ENCODE results near the gene CLHC1.

The CLHC1 gene

DNA sequence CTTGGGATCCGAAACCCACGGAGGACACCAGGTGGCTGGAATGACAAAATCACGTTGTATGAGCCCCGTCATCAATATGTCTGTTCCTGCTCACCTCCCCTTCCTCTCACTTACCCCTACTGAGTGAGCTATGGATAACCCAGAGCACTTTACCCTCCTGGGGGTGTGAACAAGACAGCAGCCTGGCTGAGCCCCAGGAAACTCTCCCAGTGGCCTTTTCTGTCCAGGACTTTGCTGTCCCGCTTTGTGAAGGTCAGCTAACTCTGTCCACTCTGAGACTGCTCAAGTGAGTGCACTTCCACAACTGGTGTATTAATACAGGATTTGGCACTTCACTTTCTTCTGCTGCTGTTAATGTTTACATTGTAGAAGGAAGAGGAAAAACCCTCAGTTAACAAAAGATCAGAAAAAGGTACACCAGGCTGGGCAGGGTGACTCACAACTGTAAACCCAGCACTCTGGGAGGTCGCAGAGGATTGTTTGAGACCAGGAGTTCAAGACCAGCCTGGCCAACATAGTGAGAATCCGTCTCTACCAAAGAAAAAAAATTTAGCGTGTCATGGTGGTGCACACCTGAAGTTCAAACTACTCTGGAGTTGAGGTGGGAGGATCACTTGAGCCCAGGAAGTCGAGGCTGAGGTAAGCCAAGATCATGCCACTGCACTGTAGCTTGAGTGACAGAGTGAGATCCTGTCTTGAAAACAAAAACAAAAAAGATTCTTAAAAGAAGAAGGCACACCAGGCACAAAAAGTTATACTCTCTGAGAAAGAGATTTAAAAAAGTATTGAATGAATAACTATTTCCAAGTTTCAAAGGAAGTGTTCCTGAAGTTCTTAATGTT lies 90.3 kb downstream of the CLHC1 start:
- H3K23ac ChIP-seq (ENCODE audit: low read length) = no peak overlapping the region
- no peak overlapping the region for H4K91ac ChIP-seq (ENCODE audit: low read depth, low read length)
- H3K27me3 ChIP-seq (ENCODE audit: insufficient read depth, low read length) = no peaks in the 10 kb centered on the region
- H2BK120ac ChIP-seq (ENCODE audit: insufficient read depth, low read length, poor library complexity) = no peak overlapping the region
- H3K79me1 ChIP-seq (ENCODE audit: low read length) = no peaks in the 10 kb centered on the region
- H3K27ac ChIP-seq (ENCODE audit: low read depth, low read length) = no peak overlapping the region
- WGBS (ENCODE audit: extremely low coverage, insufficient coverage, insufficient read length) = no CpG with 5 or more reads among the region's 9 CpGs
- H3K36me3 ChIP-seq (ENCODE audit: control insufficient read depth in 1 of 2, insufficient read depth in 2 of 2, low read length in 2 of 2) = no peaks in the 10 kb centered on the region
- H4K12ac ChIP-seq (ENCODE audit: low read depth, low read length) = no peak overlapping the region
- no peak overlapping the region for H3K4ac ChIP-seq (ENCODE audit: low read depth, low read length)
- no peak overlapping the region for H3K14ac ChIP-seq (ENCODE audit: low read length)
- no peak overlapping the region for H3K18ac ChIP-seq (ENCODE audit: low read length)
- H2BK5ac ChIP-seq (ENCODE audit: low read depth, low read length, poor library complexity) = no peak overlapping the region
- H3K4me1 ChIP-seq (ENCODE audit: control insufficient read depth in 1 of 2, insufficient read depth in 2 of 2, low read length in 2 of 2) = peaks cover 4 to 8% of the 10 kb centered on the region in 2 experiments
- no peak overlapping the region for H3K4me3 ChIP-seq (ENCODE audit: low read depth, low read length)
- no peak overlapping the region for H3K4me2 ChIP-seq (ENCODE audit: low read length)
- peak in 1 of 2 donors; percentile 25 for DNase-seq
- no peak overlapping the region for H3K9ac ChIP-seq (ENCODE audit: low read length)
- H3K9me3 ChIP-seq (ENCODE audit: insufficient read depth, low read depth, low read length) = no peaks in the 10 kb centered on the region
- no peak overlapping the region for H2AFZ ChIP-seq (ENCODE audit: insufficient read depth, low read length, poor library complexity)
- no peak overlapping the region for H4K8ac ChIP-seq (ENCODE audit: low read depth, low read length)
- no peak overlapping the region for H2AK5ac ChIP-seq (ENCODE audit: low read length)
- H3K79me2 ChIP-seq (ENCODE audit: control insufficient read depth, insufficient read depth, low read length, poor library complexity) = no peaks in the 10 kb centered on the region
- no peak overlapping the region for H2BK12ac ChIP-seq (ENCODE audit: low read length)

DNA sequence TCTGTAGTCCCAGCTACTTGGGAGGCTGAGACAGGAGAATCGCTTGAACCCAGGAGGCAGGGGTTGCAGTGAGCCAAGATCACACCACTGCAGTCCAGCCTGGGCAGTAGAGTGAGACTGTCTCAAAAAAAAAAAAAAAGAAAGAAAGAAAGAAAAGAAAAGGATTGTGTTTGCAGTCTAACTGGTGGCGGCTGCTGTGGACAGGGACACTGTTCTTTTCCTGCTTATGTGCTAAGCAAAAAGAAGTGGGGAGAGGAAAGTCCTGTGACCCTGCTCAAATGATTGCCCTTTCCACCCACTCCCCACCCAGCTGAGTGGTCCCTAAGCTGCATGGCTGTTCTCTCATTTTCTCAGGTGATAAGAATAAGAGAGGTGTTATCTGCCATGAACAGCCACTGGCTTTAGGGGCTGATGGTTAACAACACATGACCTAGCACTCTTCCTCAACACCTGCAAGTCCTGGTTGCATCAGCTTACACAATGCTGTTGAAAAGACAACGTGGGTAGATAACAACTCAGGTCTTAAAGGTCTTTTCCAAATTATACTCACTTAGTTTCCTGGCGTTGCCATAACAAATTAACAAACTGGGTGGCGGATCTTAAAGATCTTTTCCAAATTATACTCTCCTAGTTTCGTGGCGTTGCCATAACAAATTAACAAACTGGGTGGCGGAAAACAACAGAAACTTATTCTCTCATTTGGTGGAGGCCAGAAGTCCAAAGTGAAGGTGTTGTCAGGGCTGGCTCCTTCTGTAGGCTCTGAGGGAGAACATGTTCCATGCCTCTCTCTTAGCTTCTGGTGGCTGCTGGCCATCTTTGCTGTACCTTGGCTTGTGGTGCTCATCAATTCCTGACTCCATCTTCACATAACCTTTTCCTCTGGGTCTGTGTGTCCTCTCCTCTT lies 91.5 kb downstream of the CLHC1 start:
- Histone ChIP-seq H3K23ac (ENCODE audit: low read length) (no peak overlapping the region), H3K27ac (ENCODE audit: low read depth, low read length) (no peak overlapping the region), H2BK120ac (ENCODE audit: insufficient read depth, low read length, poor library complexity) (no peak overlapping the region), H3K79me2 (ENCODE audit: control insufficient read depth, insufficient read depth, low read length, poor library complexity) (no peaks in the 10 kb centered on the region), H4K12ac (ENCODE audit: low read depth, low read length) (no peak overlapping the region), H3K4ac (ENCODE audit: low read depth, low read length) (no peak overlapping the region), H2AK5ac (ENCODE audit: low read length) (no peak overlapping the region), H3K14ac (ENCODE audit: low read length) (no peak overlapping the region), H2BK12ac (ENCODE audit: low read length) (no peak overlapping the region), H3K18ac (ENCODE audit: low read length) (no peak overlapping the region), H4K8ac (ENCODE audit: low read depth, low read length) (no peak overlapping the region), H3K9me3 (ENCODE audit: insufficient read depth, low read depth, low read length) (no peaks in the 10 kb centered on the region), H3K4me3 (ENCODE audit: low read depth, low read length) (no peak overlapping the region), H3K27me3 (ENCODE audit: insufficient read depth, low read length) (no peaks in the 10 kb centered on the region), H2AFZ (ENCODE audit: insufficient read depth, low read length, poor library complexity) (no peak overlapping the region), H3K4me1 (ENCODE audit: control insufficient read depth in 1 of 2, insufficient read depth in 2 of 2, low read length in 2 of 2) (peaks cover 5 to 8% of the 10 kb centered on the region in 2 experiments), H3K9ac (ENCODE audit: low read length) (no peak overlapping the region), H3K4me2 (ENCODE audit: low read length) (no peak overlapping the region), H4K91ac (ENCODE audit: low read depth, low read length) (no peak overlapping the region), H2BK5ac (ENCODE audit: low read depth, low read length, poor library complexity) (no peak overlapping the region), H3K79me1 (ENCODE audit: low read length) (no peaks in the 10 kb centered on the region), H3K36me3 (ENCODE audit: control insufficient read depth in 1 of 2, insufficient read depth in 2 of 2, low read length in 2 of 2) (no peaks in the 10 kb centered on the region)
- no CpG with 5 or more reads among the region's 8 CpGs for WGBS (ENCODE audit: extremely low coverage, insufficient coverage, insufficient read length)
- DNase-seq = peak; percentile 72 to 93

DNA sequence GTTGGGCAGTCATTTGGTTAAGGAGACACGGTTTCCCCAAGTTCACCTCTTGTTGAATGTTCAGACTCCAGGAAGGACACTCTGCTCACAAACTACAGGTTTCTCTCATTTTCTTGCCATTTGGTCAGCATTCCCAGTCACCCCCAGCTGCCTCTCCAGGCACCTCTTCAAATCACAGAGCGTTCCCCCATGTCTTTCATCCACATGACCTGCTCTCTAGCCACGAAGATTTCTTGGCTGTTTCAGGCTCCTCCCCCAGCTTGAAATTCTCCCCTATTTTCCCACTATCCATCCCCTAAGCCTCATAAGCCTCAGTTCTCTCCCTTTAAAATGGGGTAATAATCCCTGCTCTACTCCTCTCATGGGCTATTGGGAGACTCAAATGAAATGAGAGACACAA lies 92.8 kb downstream of the CLHC1 start:
- H3K4me1 ChIP-seq (ENCODE audit: control insufficient read depth in 1 of 2, insufficient read depth in 2 of 2, low read length in 2 of 2) = peaks cover 5 to 8% of the 10 kb centered on the region in 2 experiments
- WGBS (ENCODE audit: extremely low coverage, insufficient coverage, insufficient read length) = no CpG with 5 or more reads among the region's 3 CpGs

DNA sequence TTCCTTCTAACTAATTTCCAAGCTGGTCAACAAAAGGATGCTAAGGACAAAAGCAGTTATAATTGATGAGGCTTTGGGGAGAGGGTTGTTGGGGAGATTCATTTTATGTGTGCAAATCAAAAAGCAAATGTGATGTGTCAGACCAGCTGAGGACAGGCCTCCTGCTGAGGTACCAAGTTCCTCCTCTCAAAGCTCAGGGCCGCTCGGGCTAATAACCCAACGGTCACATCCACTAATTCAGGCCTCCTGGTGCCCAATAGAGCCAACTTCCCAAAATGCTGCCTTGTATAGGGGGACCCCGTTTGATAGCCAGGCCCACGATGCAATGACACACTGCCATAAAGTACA lies 93.2 kb downstream of the CLHC1 start:
- H3K23ac ChIP-seq (ENCODE audit: low read length) = no peak overlapping the region
- no peak overlapping the region for H2BK12ac ChIP-seq (ENCODE audit: low read length)
- no peak overlapping the region for H3K27ac ChIP-seq (ENCODE audit: low read depth, low read length)
- H3K79me2 ChIP-seq (ENCODE audit: control insufficient read depth, insufficient read depth, low read length, poor library complexity) = no peaks in the 10 kb centered on the region
- no peaks in the 10 kb centered on the region for H3K9me3 ChIP-seq (ENCODE audit: insufficient read depth, low read depth, low read length)
- no peaks in the 10 kb centered on the region for H3K79me1 ChIP-seq (ENCODE audit: low read length)
- H3K9ac ChIP-seq (ENCODE audit: low read length) = no peak overlapping the region
- DNase-seq = no peak
- H2AK5ac ChIP-seq (ENCODE audit: low read length) = no peak overlapping the region
- no peak overlapping the region for H4K91ac ChIP-seq (ENCODE audit: low read depth, low read length)
- no peak overlapping the region for H4K12ac ChIP-seq (ENCODE audit: low read depth, low read length)
- H3K4me3 ChIP-seq (ENCODE audit: low read depth, low read length) = no peak overlapping the region
- H3K18ac ChIP-seq (ENCODE audit: low read length) = no peak overlapping the region
- no peak overlapping the region for H2BK5ac ChIP-seq (ENCODE audit: low read depth, low read length, poor library complexity)
- no peak overlapping the region for H3K4me2 ChIP-seq (ENCODE audit: low read length)
- H2BK120ac ChIP-seq (ENCODE audit: insufficient read depth, low read length, poor library complexity) = no peak overlapping the region
- H3K4ac ChIP-seq (ENCODE audit: low read depth, low read length) = no peak overlapping the region
- H3K27me3 ChIP-seq (ENCODE audit: insufficient read depth, low read length) = no peaks in the 10 kb centered on the region
- peaks cover 5 to 8% of the 10 kb centered on the region in 2 experiments for H3K4me1 ChIP-seq (ENCODE audit: control insufficient read depth in 1 of 2, insufficient read depth in 2 of 2, low read length in 2 of 2)
- H4K8ac ChIP-seq (ENCODE audit: low read depth, low read length) = no peak overlapping the region
- no peak overlapping the region for H2AFZ ChIP-seq (ENCODE audit: insufficient read depth, low read length, poor library complexity)
- no CpG with 5 or more reads among the region's 5 CpGs for WGBS (ENCODE audit: extremely low coverage, insufficient coverage, insufficient read length)
- H3K14ac ChIP-seq (ENCODE audit: low read length) = no peak overlapping the region
- no peaks in the 10 kb centered on the region for H3K36me3 ChIP-seq (ENCODE audit: control insufficient read depth in 1 of 2, insufficient read depth in 2 of 2, low read length in 2 of 2)

More for the DNA sequence above, 92.8 kb downstream of the CLHC1 start:
- H3K79me1 ChIP-seq (ENCODE audit: low read length) = no peaks in the 10 kb centered on the region
- H3K18ac ChIP-seq (ENCODE audit: low read length) = no peak overlapping the region
- no peak overlapping the region for H3K9ac ChIP-seq (ENCODE audit: low read length)
- no peak overlapping the region for H3K27ac ChIP-seq (ENCODE audit: low read depth, low read length)
- no peak overlapping the region for H2BK5ac ChIP-seq (ENCODE audit: low read depth, low read length, poor library complexity)
- H2BK12ac ChIP-seq (ENCODE audit: low read length) = no peak overlapping the region
- H3K23ac ChIP-seq (ENCODE audit: low read length) = no peak overlapping the region
- no peaks in the 10 kb centered on the region for H3K36me3 ChIP-seq (ENCODE audit: control insufficient read depth in 1 of 2, insufficient read depth in 2 of 2, low read length in 2 of 2)
- no peak overlapping the region for H2AFZ ChIP-seq (ENCODE audit: insufficient read depth, low read length, poor library complexity)
- no peaks in the 10 kb centered on the region for H3K79me2 ChIP-seq (ENCODE audit: control insufficient read depth, insufficient read depth, low read length, poor library complexity)
- no peak overlapping the region for H4K91ac ChIP-seq (ENCODE audit: low read depth, low read length)
- no peak overlapping the region for H2AK5ac ChIP-seq (ENCODE audit: low read length)
- H3K27me3 ChIP-seq (ENCODE audit: insufficient read depth, low read length) = no peaks in the 10 kb centered on the region
- H3K9me3 ChIP-seq (ENCODE audit: insufficient read depth, low read depth, low read length) = no peaks in the 10 kb centered on the region
- H2BK120ac ChIP-seq (ENCODE audit: insufficient read depth, low read length, poor library complexity) = no peak overlapping the region
- H4K8ac ChIP-seq (ENCODE audit: low read depth, low read length) = no peak overlapping the region
- no peak overlapping the region for H3K4ac ChIP-seq (ENCODE audit: low read depth, low read length)
- DNase-seq = no peak
- no peak overlapping the region for H3K4me2 ChIP-seq (ENCODE audit: low read length)
- no peak overlapping the region for H3K14ac ChIP-seq (ENCODE audit: low read length)
- H3K4me3 ChIP-seq (ENCODE audit: low read depth, low read length) = no peak overlapping the region
- no peak overlapping the region for H4K12ac ChIP-seq (ENCODE audit: low read depth, low read length)

All from trophoblast cell (in vitro differentiated cells and primary cell).